H1 (cell line): Measurements from ENCODE around the gene CEBPB. TPM values are rescaled to one million over a fixed set of nuclear protein-coding genes. Genes with fewer than 3 reads are reported as not detected.

ENCODE experiments used
- ATF3 ChIP-seq: IDR thresholded peaks from 2 replicates; pipeline ENCODE4 v1.6.1; 2011; ENCODE audit warnings: low read depth, mild to moderate bottlenecking, low read length; ENCODE audit not compliant: insufficient read depth
- CBX5 ChIP-seq: fragments of 300-800, 300-1000 bp; sonication (generic); IDR thresholded peaks from 2 replicates; pipeline ENCODE4 v1.7.1; 2016; ENCODE audit warnings: antibody characterized with exemption, low read length, low read depth
- CHD7 ChIP-seq: fragments of 300-600 bp; sonication (generic); IDR thresholded peaks from 2 replicates; pipeline ENCODE4 v1.7.1; 2012; ENCODE audit warnings: low read length, moderate library complexity, mild to moderate bottlenecking, inconsistent platforms; ENCODE audit not compliant: insufficient replicate concordance
- CTBP2 ChIP-seq: IDR thresholded peaks from 2 replicates; pipeline ENCODE4 v1.7.0; 2011; ENCODE audit warnings: borderline replicate concordance, mild to moderate bottlenecking, moderate library complexity, mixed read lengths, low read length; ENCODE audit not compliant: insufficient read depth, insufficient read length
- HDAC6 ChIP-seq: IDR thresholded peaks from one replicate; pipeline ENCODE4 v1.7.1; 2012; ENCODE audit warnings: low read depth, mild to moderate bottlenecking, inconsistent platforms, low read length, moderate library complexity
- JUND ChIP-seq: IDR thresholded peaks from 2 replicates; pipeline ENCODE4 v1.6.1; 2011; ENCODE audit warnings: mild to moderate bottlenecking, improper control_type of control experiment, low read length
- NANOG ChIP-seq: IDR thresholded peaks from 2 replicates; pipeline ENCODE4 v1.6.1; 2011; ENCODE audit warnings: low read length, low read depth, mild to moderate bottlenecking, inconsistent platforms; ENCODE audit not compliant: insufficient read depth, poor library complexity, severe bottlenecking
- POLR2AphosphoS5 ChIP-seq: IDR thresholded peaks from 2 replicates; pipeline ENCODE4 v1.6.1; 2011; ENCODE audit warnings: low read depth, low read length
- TEAD4 ChIP-seq: IDR thresholded peaks from 2 replicates; pipeline ENCODE4 v1.6.1; 2012; ENCODE audit warnings: low read depth, low read length, inconsistent platforms, mixed read lengths
- polyA plus RNA-seq, 7 experiments: library from polyadenylated mRNA; depleted of rRNA in 3 of 7; stranded (reverse) in 5 of 7; unstranded in 2 of 7; fragments of >200 nt in 5 of 7; fragments of 200-250 nt in 2 of 7; gene quantifications; 1 replicate in 5 of 7; 2 replicates in 1 of 7; 4 replicates in 1 of 7; pipeline versions ENCODE4 v1.2.1 to v1.2.3, GENCODE V29; 2011 to 2013; ENCODE audit warnings: missing spikeins in 2 of 7, mixed read lengths in 2 of 7
- total RNA-seq: library from RNA; stranded (reverse); fragmentation: NEBNext Ultra II Directional; extraction: Animal tissue kit (Norgen Biotek cat#: 25700); gene quantifications from 2 replicates; pipeline ENCODE4 v1.2.1, GENCODE V29; 2021

Gene CEBPB
- total and polyA plus RNA-seq, 2 of the 8 experiments (the other 6 are each of a cell fraction or from before 2014, with no cell fraction given) = 7.1 to 24.1 TPM

- no peak for TF ChIP-seq TEAD4
- no peak for TF ChIP-seq NANOG
- TF ChIP-seq POLR2AphosphoS5 = peak; percentile 50
- no peak for TF ChIP-seq HDAC6
- TF ChIP-seq CTBP2 = no peak
- TF ChIP-seq ATF3 = no peak
- TF ChIP-seq CBX5 = no peak
- TF ChIP-seq JUND = no peak
- TF ChIP-seq CHD7 = no peak
Measured at GRCh38 chr20:50153500-50154377, 36.9 kb upstream of the CEBPB start, which contains the start of gene PEDS1 (continued).
